ENCODE results near the gene UBE2O.

The UBE2O gene

GRCh38 chr17:76492989-76493501, 40.1 kb upstream of the UBE2O start:
- no peaks in the 10 kb centered on the region for H3K79me2 ChIP-seq (ENCODE audit: insufficient read depth, low read length)
- no peak for TF ChIP-seq EZH2 (IDR thresholded peaks at IDR 0.05; ENCODE audit: borderline replicate concordance, low read depth, low read length, severe bottlenecking)
- no peak for TF ChIP-seq CTCF (IDR thresholded peaks at IDR 0.05; ENCODE audit: borderline replicate concordance, extremely low read depth, low read length, poor library complexity, severe bottlenecking)
- H3K4me2 ChIP-seq (ENCODE audit: insufficient read depth, low read length), result no peak overlapping the region
- H2AFZ ChIP-seq (ENCODE audit: low read depth, low read length), result no peak overlapping the region
- DNase-seq (peak; percentile 44), ATAC-seq (ENCODE audit: insufficient read depth, low read depth) (peak; percentile 74)
- H3K27me3 ChIP-seq (ENCODE audit: insufficient read depth, low read length, poor library complexity), result peaks cover 4% of the 10 kb centered on the region
- no peak overlapping the region for H3K27ac ChIP-seq (ENCODE audit: low read length)
- no peaks in the 10 kb centered on the region for H3K36me3 ChIP-seq (ENCODE audit: insufficient read depth, low read length)
- H3K4me3 ChIP-seq (ENCODE audit: low read depth in 1 of 2, low read length in 2 of 2), result no peak overlapping the region
- peaks cover 5% of the 10 kb centered on the region; the same call in 1 of the 2 replicates for H4K20me1 ChIP-seq (ENCODE audit: insufficient read depth, low read length)
- H3K9ac ChIP-seq (ENCODE audit: low read depth, low read length), result no peak overlapping the region
- no peaks in the 10 kb centered on the region for H3K9me3 ChIP-seq (ENCODE audit: insufficient read depth, low read length, severe bottlenecking)
- peaks cover 5% of the 10 kb centered on the region for H3K4me1 ChIP-seq (ENCODE audit: insufficient read depth, low read length)

GRCh38 chr17:76492123-76492988, 39.4 kb upstream of the UBE2O start:
- no peaks in the 10 kb centered on the region for H3K36me3 ChIP-seq (ENCODE audit: insufficient read depth, low read length)
- H2AFZ ChIP-seq (ENCODE audit: low read depth, low read length), result no peak overlapping the region
- peaks cover 4% of the 10 kb centered on the region for H3K27me3 ChIP-seq (ENCODE audit: insufficient read depth, low read length, poor library complexity)
- ATAC-seq (ENCODE audit: insufficient read depth, low read depth), result peak; percentile 47
- TF ChIP-seq CTCF (IDR thresholded peaks at IDR 0.05; ENCODE audit: borderline replicate concordance, extremely low read depth, low read length, poor library complexity, severe bottlenecking) (no peak), EZH2 (IDR thresholded peaks at IDR 0.05; ENCODE audit: borderline replicate concordance, low read depth, low read length, severe bottlenecking) (no peak)
- H3K27ac ChIP-seq (ENCODE audit: low read length), result no peak overlapping the region
- DNase-seq, result peak; percentile 30
- H3K4me2 ChIP-seq (ENCODE audit: insufficient read depth, low read length), result no peak overlapping the region
- no peak overlapping the region for H3K4me3 ChIP-seq (ENCODE audit: low read depth in 1 of 2, low read length in 2 of 2)
- no peaks in the 10 kb centered on the region for H3K9me3 ChIP-seq (ENCODE audit: insufficient read depth, low read length, severe bottlenecking)
- peaks cover 5% of the 10 kb centered on the region for H3K4me1 ChIP-seq (ENCODE audit: insufficient read depth, low read length)
- H4K20me1 ChIP-seq (ENCODE audit: insufficient read depth, low read length), result peaks cover 5% of the 10 kb centered on the region; the same call in 1 of the 2 replicates
- H3K79me2 ChIP-seq (ENCODE audit: insufficient read depth, low read length), result no peaks in the 10 kb centered on the region
- H3K9ac ChIP-seq (ENCODE audit: low read depth, low read length), result no peak overlapping the region

GRCh38 chr17:76491271-76492122, 38.5 kb upstream of the UBE2O start:
- Histone ChIP-seq H3K4me3 (ENCODE audit: low read depth in 1 of 2, low read length in 2 of 2) (no peak overlapping the region), H3K27me3 (ENCODE audit: insufficient read depth, low read length, poor library complexity) (peaks cover 4% of the 10 kb centered on the region), H3K27ac (ENCODE audit: low read length) (no peak overlapping the region), H3K4me2 (ENCODE audit: insufficient read depth, low read length) (no peak overlapping the region), H3K79me2 (ENCODE audit: insufficient read depth, low read length) (no peaks in the 10 kb centered on the region), H2AFZ (ENCODE audit: low read depth, low read length) (no peak overlapping the region), H3K9me3 (ENCODE audit: insufficient read depth, low read length, severe bottlenecking) (no peaks in the 10 kb centered on the region), H4K20me1 (ENCODE audit: insufficient read depth, low read length) (no peaks in the 10 kb centered on the region), H3K36me3 (ENCODE audit: insufficient read depth, low read length) (no peaks in the 10 kb centered on the region), H3K9ac (ENCODE audit: low read depth, low read length) (no peak overlapping the region), H3K4me1 (ENCODE audit: insufficient read depth, low read length) (peaks cover 5% of the 10 kb centered on the region)
- no peak for ATAC-seq (ENCODE audit: insufficient read depth, low read depth)
- TF ChIP-seq CTCF (IDR thresholded peaks at IDR 0.05; ENCODE audit: borderline replicate concordance, extremely low read depth, low read length, poor library complexity, severe bottlenecking) (no peak), EZH2 (IDR thresholded peaks at IDR 0.05; ENCODE audit: borderline replicate concordance, low read depth, low read length, severe bottlenecking) (no peak)
- DNase-seq, result no peak
